HepG2 (cell line): ENCODE results near the gene EMILIN1. TPM values are rescaled to one million over a fixed set of nuclear protein-coding genes. Genes with fewer than 3 reads are reported as not detected.

Source experiments
- CEBPB ChIP-seq: IDR thresholded peaks from 2 replicates; pipeline ENCODE4 v1.6.1; 2011; ENCODE audit warnings: low read depth, low read length, improper control_type of control experiment, borderline replicate concordance
- KDM2A ChIP-seq: sonication (generic); formaldehyde crosslinking; IDR thresholded peaks from 2 replicates; pipeline ENCODE4 v1.4.0; 2020; ENCODE audit warnings: low read depth, missing genetic modification reagents, borderline replicate concordance
- KDM5A ChIP-seq: fragments of 200-600 bp; sonication (generic); IDR thresholded peaks from 2 replicates; pipeline ENCODE4 v1.7.0; 2018; ENCODE audit warnings: antibody characterized with exemption, mild to moderate bottlenecking, low read length, borderline replicate concordance
- KLF11 ChIP-seq: IDR thresholded peaks from 2 replicates; pipeline ENCODE4 v1.6.1; 2016; ENCODE audit warnings: missing compliant biosample characterization
- REPIN1 ChIP-seq: sonication (generic); formaldehyde crosslinking; IDR thresholded peaks from 2 replicates; pipeline ENCODE4 v1.8.0; 2022; ENCODE audit warnings: missing genetic modification reagents, low read depth, mild to moderate bottlenecking, borderline replicate concordance
- SNAI1 ChIP-seq: sonication (generic); formaldehyde crosslinking; IDR thresholded peaks from 2 replicates; pipeline ENCODE4 v1.5.0; 2020; ENCODE audit warnings: mild to moderate bottlenecking, missing genetic modification reagents, borderline replicate concordance
- TBX3 ChIP-seq: fragments of 450-650 bp; IDR thresholded peaks from 2 replicates; pipeline ENCODE4 v1.6.1; 2017; ENCODE audit warnings: antibody characterized with exemption, mild to moderate bottlenecking, inconsistent platforms, borderline replicate concordance
- U2AF1 ChIP-seq: fragments of 200-400 bp; formaldehyde crosslinking; optimal IDR thresholded peaks from 2 replicates; pipeline ENCODE3; 2017; ENCODE audit warnings: mild to moderate bottlenecking, low read depth, low read length
- ZNF143 ChIP-seq: sonication (generic); formaldehyde crosslinking; IDR thresholded peaks from 2 replicates; pipeline ENCODE4 v1.4.0; 2020; ENCODE audit warnings: missing genetic modification reagents
- ZNF550 ChIP-seq: sonication (generic); formaldehyde crosslinking; IDR thresholded peaks from 2 replicates; pipeline ENCODE4 v1.4.0; 2020; ENCODE audit warnings: mild to moderate bottlenecking, missing genetic modification reagents, borderline replicate concordance
- ZNF569 ChIP-seq: sonication (generic); formaldehyde crosslinking; IDR thresholded peaks from 2 replicates; pipeline ENCODE4 v1.5.0; 2020; ENCODE audit warnings: mild to moderate bottlenecking, missing genetic modification reagents, moderate library complexity, borderline replicate concordance
- ZNF615 ChIP-seq: sonication (generic); formaldehyde crosslinking; IDR thresholded peaks from 2 replicates; pipeline ENCODE4 v1.5.0; 2020; ENCODE audit warnings: mild to moderate bottlenecking, missing genetic modification reagents, borderline replicate concordance
- ZNF619 ChIP-seq: sonication (generic); formaldehyde crosslinking; IDR thresholded peaks from 2 replicates; pipeline ENCODE4 v1.4.0; 2020; ENCODE audit warnings: mild to moderate bottlenecking, missing genetic modification reagents
- polyA plus RNA-seq, 8 experiments: library from polyadenylated mRNA; depleted of rRNA in 3 of 8; stranded (reverse) in 7 of 8; unstranded in 1 of 8; fragments of >200 nt; fragmentation: Illumina TruSeq in 4 of 8; extraction: Trizol in 4 of 8; gene quantifications; 2 replicates each; pipeline versions ENCODE4 v1.2.1 to v1.2.3, GENCODE V29; 2011 to 2016; ENCODE audit warnings: low read depth in 4 of 8, missing spikeins in 1 of 8, mixed read lengths in 1 of 8; ENCODE audit not compliant: insufficient read depth in 1 of 8
- total RNA-seq, 5 experiments: library from RNA; depleted of rRNA; stranded (reverse); fragments of >200 nt; fragmentation: Illumina TruSeq; extraction: Trizol; gene quantifications; 2 replicates each; pipeline ENCODE4 v1.2.3, GENCODE V29; 2016; ENCODE audit warnings: low read depth in 1 of 5
- TF ChIP-seq, protein P1 (sequence below): sonication (generic); formaldehyde crosslinking; IDR thresholded peaks from 2 replicates; pipeline ENCODE4 v1.4.0; 2020; ENCODE audit warnings: missing genetic modification reagents

The EMILIN1 gene
- total and polyA plus RNA-seq, 2 of the 13 experiments (the other 11 are each of a cell fraction or from before 2014, with no cell fraction given) = 8.1 to 9.7 TPM

DNA sequence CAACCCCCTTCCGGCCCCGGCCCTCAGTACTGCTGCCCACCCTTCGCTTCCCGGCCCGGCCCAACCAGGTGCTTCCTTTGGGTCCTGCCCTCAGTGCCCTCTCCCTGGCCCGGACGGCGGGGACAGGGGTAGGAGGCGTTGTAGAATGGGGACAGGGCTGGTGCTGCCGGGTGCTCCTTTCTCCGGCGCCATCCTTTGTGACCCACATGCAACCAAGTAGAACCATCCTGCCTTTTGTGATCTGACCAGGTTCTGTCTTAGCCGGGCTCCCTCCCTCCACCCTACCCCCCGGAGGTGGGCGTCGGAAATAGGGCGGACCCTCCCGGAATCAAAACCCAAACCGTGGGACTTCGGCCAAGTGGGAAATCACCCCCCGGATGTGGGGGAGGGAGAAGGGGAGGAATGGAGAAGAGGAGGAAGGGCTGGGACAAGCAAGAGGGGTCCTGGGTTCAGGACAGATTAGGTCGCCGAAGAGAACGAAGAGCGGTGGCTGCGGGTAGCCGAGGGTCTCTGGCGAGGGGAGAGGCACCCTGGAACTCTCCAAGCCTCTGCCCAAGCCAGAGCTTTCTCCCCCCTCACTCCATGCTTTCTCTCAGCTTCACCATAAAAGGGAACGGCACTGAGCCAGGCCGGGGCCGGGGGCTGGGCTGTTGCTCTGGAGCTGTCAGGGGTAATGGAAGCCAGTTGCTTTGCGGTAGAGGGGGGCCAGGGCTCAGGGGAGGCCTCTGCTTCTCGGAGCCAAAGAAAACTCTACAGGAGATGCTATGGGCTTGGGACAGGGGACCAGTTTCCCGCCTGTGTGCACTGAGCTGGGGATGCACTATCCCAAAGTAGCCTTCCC lies 6.2 kb upstream of the EMILIN1 start (continued):
- no peak for TF ChIP-seq ZNF569 (CRISPR knock-in tag)
- no peak for TF ChIP-seq ZNF550 (CRISPR knock-in tag)
- no peak for TF ChIP-seq KDM2A
- TF ChIP-seq REPIN1 = no peak
- no peak for TF ChIP-seq SNAI1 (CRISPR knock-in tag)
- TF ChIP-seq KLF11 = 0 out of 2 replicates have a peak, but pooled peaks have one; percentile 18
- peak; percentile 25; the same call in 1 of the 2 replicates for TF ChIP-seq ZNF619
- TF ChIP-seq ZNF615 (CRISPR knock-in tag) = no peak
- TF ChIP-seq KDM5A = no peak
- no peak for TF ChIP-seq TBX3
- TF ChIP-seq ZNF143 = no peak
- TF ChIP-seq, protein P1, sequence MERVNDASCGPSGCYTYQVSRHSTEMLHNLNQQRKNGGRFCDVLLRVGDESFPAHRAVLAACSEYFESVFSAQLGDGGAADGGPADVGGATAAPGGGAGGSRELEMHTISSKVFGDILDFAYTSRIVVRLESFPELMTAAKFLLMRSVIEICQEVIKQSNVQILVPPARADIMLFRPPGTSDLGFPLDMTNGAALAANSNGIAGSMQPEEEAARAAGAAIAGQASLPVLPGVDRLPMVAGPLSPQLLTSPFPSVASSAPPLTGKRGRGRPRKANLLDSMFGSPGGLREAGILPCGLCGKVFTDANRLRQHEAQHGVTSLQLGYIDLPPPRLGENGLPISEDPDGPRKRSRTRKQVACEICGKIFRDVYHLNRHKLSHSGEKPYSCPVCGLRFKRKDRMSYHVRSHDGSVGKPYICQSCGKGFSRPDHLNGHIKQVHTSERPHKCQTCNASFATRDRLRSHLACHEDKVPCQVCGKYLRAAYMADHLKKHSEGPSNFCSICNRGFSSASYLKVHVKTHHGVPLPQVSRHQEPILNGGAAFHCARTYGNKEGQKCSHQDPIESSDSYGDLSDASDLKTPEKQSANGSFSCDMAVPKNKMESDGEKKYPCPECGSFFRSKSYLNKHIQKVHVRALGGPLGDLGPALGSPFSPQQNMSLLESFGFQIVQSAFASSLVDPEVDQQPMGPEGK (CRISPR knock-in tag) = no peak
- no peak for TF ChIP-seq U2AF1
- no peak for TF ChIP-seq CEBPB
- TF ChIP-seq, all 625 proteins: peak for 66
